ENCODE data around the gene PRIMA1. TPM values are rescaled to one million over a fixed set of nuclear protein-coding genes. Genes with fewer than 3 reads are reported as not detected.
"Not testable (repeated sequence)": the region's sequence is repeated elsewhere in the genome, so short reads cannot be mapped to it uniquely, and the experiment has no call there.

PRIMA1 gene
- total RNA-seq, 1 experiment from 2014 or later = 0.26 TPM

DNA sequence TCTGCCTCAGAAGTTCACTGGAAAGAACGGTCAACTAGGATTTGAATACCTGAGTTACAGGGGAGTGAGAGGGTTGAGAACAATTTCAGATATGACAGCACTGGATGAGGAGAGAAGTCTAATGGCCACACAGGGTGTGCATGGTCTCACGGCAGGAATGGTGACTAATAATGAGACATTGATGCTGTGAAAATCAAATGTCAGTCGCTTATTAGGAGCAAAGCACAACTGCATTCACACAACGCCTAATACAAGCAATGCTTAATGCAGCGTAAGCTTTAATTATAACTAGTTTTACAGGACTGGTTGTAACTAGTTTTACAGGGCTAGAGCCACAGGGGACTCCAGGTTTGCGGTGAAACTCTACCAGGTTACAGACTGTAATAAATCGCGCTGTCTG lies 23.4 kb upstream of the PRIMA1 start:
- Histone ChIP-seq H3K36me3 (ENCODE audit: control insufficient read depth, insufficient read depth, low read length) (no peaks in the 10 kb centered on the region), H3K9me3 (ENCODE audit: control insufficient read depth, insufficient read depth, low read depth, low read length) (peaks cover 6% of the 10 kb centered on the region; the same call in 1 of the 2 replicates), H3K4me1 (ENCODE audit: control insufficient read depth, insufficient read depth, low read length) (no peaks in the 10 kb centered on the region), H3K4me3 (ENCODE audit: low read depth in 2 of 2, low read length in 2 of 2) (no peak overlapping the region), H3K27me3 (ENCODE audit: control insufficient read depth, insufficient read depth, low read length) (no peaks in the 10 kb centered on the region), H3K27ac (ENCODE audit: low read length) (no peak overlapping the region)
- ATAC-seq (no peak), DNase-seq (ENCODE audit: low read depth, low spot score) (no peak)
- TF ChIP-seq SIN3A (IDR thresholded peaks at IDR 0.05; ENCODE audit: borderline replicate concordance, insufficient read depth, low read depth, low read length) (no peak), TCF7L2 (IDR thresholded peaks at IDR 0.05; ENCODE audit: low read depth, low read length) (no peak), POLR2AphosphoS5 (IDR thresholded peaks at IDR 0.05; ENCODE audit: low read depth, low read length) (no peak)
- TF ChIP-seq, protein P1, sequence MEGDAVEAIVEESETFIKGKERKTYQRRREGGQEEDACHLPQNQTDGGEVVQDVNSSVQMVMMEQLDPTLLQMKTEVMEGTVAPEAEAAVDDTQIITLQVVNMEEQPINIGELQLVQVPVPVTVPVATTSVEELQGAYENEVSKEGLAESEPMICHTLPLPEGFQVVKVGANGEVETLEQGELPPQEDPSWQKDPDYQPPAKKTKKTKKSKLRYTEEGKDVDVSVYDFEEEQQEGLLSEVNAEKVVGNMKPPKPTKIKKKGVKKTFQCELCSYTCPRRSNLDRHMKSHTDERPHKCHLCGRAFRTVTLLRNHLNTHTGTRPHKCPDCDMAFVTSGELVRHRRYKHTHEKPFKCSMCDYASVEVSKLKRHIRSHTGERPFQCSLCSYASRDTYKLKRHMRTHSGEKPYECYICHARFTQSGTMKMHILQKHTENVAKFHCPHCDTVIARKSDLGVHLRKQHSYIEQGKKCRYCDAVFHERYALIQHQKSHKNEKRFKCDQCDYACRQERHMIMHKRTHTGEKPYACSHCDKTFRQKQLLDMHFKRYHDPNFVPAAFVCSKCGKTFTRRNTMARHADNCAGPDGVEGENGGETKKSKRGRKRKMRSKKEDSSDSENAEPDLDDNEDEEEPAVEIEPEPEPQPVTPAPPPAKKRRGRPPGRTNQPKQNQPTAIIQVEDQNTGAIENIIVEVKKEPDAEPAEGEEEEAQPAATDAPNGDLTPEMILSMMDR (IDR thresholded peaks at IDR 0.05) = no peak
- TF ChIP-seq, protein P2, sequence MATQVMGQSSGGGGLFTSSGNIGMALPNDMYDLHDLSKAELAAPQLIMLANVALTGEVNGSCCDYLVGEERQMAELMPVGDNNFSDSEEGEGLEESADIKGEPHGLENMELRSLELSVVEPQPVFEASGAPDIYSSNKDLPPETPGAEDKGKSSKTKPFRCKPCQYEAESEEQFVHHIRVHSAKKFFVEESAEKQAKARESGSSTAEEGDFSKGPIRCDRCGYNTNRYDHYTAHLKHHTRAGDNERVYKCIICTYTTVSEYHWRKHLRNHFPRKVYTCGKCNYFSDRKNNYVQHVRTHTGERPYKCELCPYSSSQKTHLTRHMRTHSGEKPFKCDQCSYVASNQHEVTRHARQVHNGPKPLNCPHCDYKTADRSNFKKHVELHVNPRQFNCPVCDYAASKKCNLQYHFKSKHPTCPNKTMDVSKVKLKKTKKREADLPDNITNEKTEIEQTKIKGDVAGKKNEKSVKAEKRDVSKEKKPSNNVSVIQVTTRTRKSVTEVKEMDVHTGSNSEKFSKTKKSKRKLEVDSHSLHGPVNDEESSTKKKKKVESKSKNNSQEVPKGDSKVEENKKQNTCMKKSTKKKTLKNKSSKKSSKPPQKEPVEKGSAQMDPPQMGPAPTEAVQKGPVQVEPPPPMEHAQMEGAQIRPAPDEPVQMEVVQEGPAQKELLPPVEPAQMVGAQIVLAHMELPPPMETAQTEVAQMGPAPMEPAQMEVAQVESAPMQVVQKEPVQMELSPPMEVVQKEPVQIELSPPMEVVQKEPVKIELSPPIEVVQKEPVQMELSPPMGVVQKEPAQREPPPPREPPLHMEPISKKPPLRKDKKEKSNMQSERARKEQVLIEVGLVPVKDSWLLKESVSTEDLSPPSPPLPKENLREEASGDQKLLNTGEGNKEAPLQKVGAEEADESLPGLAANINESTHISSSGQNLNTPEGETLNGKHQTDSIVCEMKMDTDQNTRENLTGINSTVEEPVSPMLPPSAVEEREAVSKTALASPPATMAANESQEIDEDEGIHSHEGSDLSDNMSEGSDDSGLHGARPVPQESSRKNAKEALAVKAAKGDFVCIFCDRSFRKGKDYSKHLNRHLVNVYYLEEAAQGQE (IDR thresholded peaks at IDR 0.05; ENCODE audit: insufficient read depth in 1 of 2, low read depth in 2 of 2, low read length in 1 of 2) = no peak
- intact Hi-C loops (cut with micrococcal nuclease; ENCODE audit: unreplicated experiment) (no loop called here), in situ Hi-C loops (cut with HindIII; ENCODE audit: low pct_unique_long_range_greater_than_20kb, low sequenced_read_pairs) (no loop called here)
- BruUV-seq (replicated peaks) = no TSS peak
- ChIA-PET POLR2A (no interaction called here), CTCF (no interaction called here)

DNA sequence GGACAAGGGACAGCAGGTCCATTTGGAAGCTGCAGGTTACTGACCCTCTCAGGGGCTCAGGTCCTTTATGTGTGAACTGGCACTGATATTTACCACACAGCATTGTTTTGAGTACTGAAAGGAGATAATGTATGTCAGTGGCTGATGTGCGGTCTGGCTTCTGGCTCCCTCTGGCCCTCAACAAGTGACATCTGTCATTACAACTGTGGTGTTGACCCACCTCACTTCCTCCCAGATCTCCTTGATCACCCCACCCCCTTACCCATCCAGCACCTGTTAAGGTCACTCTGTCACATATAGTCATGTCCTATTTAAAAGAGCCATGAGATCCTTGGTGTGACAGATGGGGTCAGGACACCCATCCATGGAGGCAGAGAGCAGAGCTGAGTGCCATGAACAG lies 22.7 kb upstream of the PRIMA1 start:
- intact Hi-C loops (cut with micrococcal nuclease; ENCODE audit: unreplicated experiment) (no loop called here), in situ Hi-C loops (cut with HindIII; ENCODE audit: low pct_unique_long_range_greater_than_20kb, low sequenced_read_pairs) (no loop called here)
- no peak for TF ChIP-seq TCF7L2 (IDR thresholded peaks at IDR 0.05; ENCODE audit: low read depth, low read length)
- TF ChIP-seq SIN3A (IDR thresholded peaks at IDR 0.05; ENCODE audit: borderline replicate concordance, insufficient read depth, low read depth, low read length) = no peak
- TF ChIP-seq, protein P1 (IDR thresholded peaks at IDR 0.05) = no peak
- no peak for TF ChIP-seq POLR2AphosphoS5 (IDR thresholded peaks at IDR 0.05; ENCODE audit: low read depth, low read length)
- TF ChIP-seq, protein P2 (IDR thresholded peaks at IDR 0.05; ENCODE audit: insufficient read depth in 1 of 2, low read depth in 2 of 2, low read length in 1 of 2) = no peak
- no TSS peak for BruUV-seq (replicated peaks)
- H3K36me3 ChIP-seq (ENCODE audit: control insufficient read depth, insufficient read depth, low read length) = no peaks in the 10 kb centered on the region
- no peak overlapping the region for H3K4me3 ChIP-seq (ENCODE audit: low read depth in 2 of 2, low read length in 2 of 2)
- H3K27me3 ChIP-seq (ENCODE audit: control insufficient read depth, insufficient read depth, low read length) = no peaks in the 10 kb centered on the region
- no peaks in the 10 kb centered on the region for H3K4me1 ChIP-seq (ENCODE audit: control insufficient read depth, insufficient read depth, low read length)
- ATAC-seq (no peak), DNase-seq (ENCODE audit: low read depth, low spot score) (no peak)
- POLR2A ChIA-PET = no interaction called here
- no peak overlapping the region for H3K27ac ChIP-seq (ENCODE audit: low read length)
- CTCF ChIA-PET = no interaction called here
- peaks cover 6% of the 10 kb centered on the region; the same call in 1 of the 2 replicates for H3K9me3 ChIP-seq (ENCODE audit: control insufficient read depth, insufficient read depth, low read depth, low read length)

DNA sequence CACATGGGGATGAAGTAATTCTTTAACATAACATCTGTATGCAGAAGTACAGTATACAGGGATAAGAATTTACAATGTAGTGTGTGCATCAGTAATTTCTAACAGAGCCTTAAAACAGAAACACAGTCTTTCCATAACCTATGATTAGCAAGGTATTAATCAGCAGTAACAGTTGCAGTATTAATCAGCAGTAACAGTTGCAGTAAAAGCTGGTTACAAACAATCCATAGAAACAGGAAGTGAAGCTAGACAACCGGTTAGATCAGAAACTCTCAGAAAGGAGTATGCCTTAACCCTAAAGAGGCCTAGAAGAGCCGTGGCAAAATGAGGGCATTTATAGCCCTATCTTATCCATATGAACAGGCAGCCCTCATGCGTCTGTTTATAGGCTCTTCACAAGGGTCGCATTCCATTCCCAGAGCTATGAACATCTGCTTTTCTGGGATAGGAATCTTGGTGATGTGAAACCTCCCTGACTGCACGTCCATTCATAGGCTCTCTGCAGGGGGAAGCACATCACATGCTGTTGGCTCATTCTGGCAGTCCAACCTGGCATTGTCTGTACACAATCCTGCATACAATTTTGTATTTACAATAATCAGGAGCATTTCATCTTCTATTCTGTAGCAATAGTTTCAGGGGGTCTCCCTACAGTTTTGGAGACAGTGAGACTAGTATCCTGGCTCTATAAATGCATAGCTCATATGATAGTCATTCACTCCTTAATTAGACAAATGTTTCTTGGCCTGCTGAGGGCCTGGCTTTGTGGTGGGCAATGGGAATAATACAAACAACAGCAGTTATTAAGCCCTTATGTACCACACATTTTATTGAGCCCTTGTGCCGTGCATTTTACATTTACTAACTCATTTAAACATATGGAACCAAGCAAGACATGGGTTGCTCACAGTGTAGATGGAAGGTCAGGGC lies 21.5 kb upstream of the PRIMA1 start:
- CTCF ChIA-PET = interaction anchor here (0.6 kb wide), 1 partner anchor 607 kb away, joined by 6 read pairs; no protein-coding TSS in a partner anchor
- H3K4me3 ChIP-seq (ENCODE audit: low read depth in 2 of 2, low read length in 2 of 2); BruUV-seq (replicated peaks); H3K36me3 ChIP-seq (ENCODE audit: control insufficient read depth, insufficient read depth, low read length); ATAC-seq; intact Hi-C loops (cut with micrococcal nuclease; ENCODE audit: unreplicated experiment); H3K27me3 ChIP-seq (ENCODE audit: control insufficient read depth, insufficient read depth, low read length); in situ Hi-C loops (cut with HindIII; ENCODE audit: low pct_unique_long_range_greater_than_20kb, low sequenced_read_pairs); POLR2A ChIA-PET; H3K4me1 ChIP-seq (ENCODE audit: control insufficient read depth, insufficient read depth, low read length); H3K27ac ChIP-seq (ENCODE audit: low read length); DNase-seq (ENCODE audit: low read depth, low spot score); H3K9me3 ChIP-seq (ENCODE audit: control insufficient read depth, insufficient read depth, low read depth, low read length): not testable (repeated sequence)

Data from Panc1 (cell line).